CD4-positive, alpha-beta T cell treated with Interleukin-10 for 1 hour (primary cell): ENCODE data around the gene DTX1.
"Not testable (repeated sequence)": the region's sequence is repeated elsewhere in the genome, so short reads cannot be mapped to it uniquely, and the experiment has no call there.

ENCODE experiments used
- DNase-seq: peaks from one replicate; pipeline ENCODE4 v3.0.0-alpha.2; 2020

Gene DTX1

DNA sequence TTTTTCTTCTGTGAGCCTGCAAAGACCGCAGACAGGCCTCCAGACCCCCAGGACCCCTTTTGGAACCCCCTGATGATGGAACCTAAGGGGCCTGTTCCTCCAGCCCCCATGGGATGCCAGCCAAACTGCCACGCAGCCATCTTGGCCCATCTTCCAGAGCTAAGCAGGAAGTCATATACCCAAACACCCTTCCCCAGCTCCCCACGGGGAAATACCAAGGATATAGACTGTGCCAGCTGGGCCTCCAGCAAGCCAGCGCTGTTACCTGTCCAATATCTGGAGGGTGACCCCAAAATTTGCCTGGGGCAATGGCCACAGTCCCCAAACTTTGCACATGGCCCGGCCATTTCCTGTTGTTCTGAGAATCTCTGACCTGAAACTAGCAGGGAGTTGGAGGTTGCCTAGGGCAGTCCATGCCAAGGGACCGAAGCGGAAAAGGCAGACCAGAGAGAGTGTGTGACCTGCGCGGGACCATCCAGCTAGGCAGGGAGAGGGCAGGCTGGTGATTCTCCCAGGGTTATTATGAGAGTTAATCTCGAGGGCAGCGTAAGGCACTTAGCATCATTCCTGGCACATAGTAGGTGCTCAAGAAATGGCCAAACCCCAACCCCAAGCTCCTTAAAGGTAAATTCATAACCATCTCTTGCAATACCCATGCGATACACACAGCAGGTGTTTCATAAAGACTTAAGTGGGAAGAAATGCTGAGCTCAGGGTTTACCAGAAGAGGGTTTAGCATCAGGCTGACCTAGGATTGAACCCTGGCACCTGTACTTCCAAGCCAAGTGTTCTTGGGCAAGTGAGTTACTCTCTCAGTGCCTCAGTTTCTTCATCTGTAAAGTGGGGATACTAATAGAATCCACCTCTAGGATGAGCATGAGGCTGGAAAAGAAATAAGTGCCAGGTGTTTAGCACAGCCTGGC lies 81.6 kb downstream of the DTX1 start:
- no peak for DNase-seq

DNA sequence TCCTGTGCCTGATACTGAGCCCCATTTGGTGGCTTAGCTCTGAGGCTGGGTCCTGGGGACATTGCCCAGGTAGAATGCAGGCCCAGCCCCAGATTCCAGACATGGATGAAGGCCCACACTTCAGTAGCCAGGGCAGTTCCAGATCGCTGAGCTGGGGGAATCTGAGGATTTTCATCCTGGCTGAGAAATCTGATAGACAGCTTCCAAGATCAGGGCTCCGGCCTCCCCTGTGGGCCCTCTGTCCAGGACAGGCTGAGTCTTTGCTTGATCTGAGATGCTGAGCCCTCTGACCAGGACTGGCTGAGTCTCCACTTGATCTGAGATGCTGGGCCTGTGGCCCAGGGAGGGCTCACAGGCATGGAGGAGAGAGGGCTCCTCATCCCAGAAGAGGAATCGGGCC lies 82.3 kb downstream of the DTX1 start:
- no peak for DNase-seq

DNA sequence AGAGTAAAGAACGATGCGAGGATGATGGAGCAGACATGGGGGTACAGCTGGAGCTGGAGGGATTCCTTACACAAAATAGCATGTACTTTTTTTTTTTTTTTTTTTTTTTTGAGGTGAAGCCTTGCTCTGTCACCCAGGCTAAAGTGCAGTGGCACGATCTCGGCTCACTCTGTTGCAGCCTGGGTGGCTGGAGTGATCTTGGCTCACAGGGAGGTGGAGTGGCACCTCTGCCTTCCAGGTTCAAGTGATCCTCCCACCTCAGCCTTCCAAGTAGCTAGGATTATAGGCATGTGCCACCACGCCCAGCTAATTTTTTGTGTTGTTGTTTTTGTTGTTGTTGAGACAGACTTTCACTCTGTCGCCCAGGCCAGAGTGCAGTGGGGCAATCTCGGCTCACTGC lies 84.2 kb downstream of the DTX1 start:
- no peak for DNase-seq

DNA sequence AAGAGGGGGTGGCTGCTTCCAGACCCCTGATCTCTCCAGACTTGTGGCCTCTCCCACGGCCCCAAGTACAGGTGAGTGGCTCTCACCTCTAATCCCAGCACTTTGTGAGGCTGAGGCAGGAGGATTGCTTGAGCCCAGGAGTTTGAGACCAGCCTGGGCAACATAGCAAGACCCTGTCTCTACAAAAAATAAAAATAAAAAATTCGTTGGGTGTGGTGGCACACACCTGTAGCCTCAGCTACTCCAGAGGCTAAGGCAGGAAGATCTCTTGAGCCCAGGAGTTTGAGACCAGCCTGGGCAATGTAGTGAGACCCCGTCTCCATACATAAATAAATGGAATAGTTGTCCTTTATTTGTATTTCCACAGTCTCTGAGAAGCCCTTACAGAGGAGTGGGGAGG lies 85.2 kb downstream of the DTX1 start:
- DNase-seq, result not testable (repeated sequence)

DNA sequence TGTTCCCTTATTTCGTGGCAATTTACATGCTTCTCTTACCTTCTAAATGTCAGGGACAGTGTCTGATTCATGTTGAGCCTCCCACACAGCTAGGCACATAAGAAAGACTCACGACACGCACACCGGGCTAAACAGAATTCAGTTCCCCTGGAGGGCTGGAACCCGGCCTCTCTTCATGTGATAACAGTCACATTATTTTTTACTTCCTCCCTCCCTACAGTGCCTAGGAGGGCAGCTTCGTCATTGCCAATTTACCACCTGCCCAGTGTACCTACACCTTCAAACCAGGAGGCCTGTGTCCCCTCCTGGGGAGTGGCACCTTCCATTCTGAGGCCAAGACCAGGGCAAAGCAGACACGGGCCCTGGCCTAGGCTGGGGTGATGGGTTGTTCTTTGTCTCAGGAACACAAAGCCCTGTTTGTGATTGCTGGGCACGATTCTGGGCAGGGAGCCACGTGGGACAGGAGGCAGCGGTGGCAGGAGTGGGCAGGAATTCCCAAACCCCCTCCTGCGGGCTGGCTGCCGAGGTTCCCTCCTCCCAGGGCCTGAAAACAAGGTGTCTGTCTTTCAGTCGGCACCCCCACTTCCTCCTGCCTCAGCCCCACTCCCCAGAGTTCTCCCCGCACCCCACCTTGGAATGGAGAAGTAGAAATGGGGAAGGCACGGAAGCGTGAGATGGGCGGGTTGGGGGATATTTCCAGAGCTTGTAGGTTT lies 85.8 kb downstream of the DTX1 start:
- DNase-seq, result no peak

DNA sequence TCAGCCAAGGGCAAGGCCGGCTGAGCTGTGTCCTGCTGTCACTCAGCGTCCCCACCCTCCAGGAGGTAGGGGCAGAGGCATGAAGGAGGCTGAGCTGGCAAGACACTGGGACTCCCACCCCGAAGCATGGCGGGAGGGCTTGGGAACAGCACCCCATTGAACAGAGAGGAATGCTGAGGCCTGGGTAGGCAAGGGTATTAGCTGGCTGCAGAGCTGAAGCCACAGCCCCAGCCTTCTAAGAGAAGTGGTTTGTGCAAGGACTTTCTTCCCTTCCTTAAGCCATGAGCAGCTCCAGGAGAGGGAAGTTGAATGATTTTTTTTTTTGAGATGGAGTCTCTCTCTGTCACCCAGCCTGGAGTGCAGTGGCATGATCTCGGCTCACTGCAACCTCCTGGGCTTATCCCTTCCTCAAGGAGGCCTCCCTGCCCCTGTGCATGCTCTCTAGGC lies 86.4 kb downstream of the DTX1 start:
- no peak for DNase-seq

DNA sequence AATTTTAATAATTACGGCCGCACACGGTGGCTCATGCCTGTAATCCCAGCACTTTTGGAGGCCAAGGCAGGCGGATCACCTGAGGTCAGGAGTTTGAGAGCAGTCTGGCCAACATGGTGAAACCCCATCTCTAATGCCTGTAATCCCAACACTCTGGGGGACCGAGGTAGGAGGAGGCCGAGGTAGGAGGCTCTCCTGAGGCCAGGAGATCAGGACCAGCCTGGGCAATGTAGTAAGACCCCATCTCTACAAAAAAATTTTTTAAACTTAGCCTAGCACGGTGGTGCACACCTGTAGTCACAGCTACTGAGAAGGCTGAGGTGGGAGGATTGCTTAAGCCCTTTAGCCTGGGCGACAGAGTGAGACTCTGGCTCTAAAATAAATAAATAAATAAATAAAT lies 87.4 kb downstream of the DTX1 start:
- DNase-seq, result no peak

DNA sequence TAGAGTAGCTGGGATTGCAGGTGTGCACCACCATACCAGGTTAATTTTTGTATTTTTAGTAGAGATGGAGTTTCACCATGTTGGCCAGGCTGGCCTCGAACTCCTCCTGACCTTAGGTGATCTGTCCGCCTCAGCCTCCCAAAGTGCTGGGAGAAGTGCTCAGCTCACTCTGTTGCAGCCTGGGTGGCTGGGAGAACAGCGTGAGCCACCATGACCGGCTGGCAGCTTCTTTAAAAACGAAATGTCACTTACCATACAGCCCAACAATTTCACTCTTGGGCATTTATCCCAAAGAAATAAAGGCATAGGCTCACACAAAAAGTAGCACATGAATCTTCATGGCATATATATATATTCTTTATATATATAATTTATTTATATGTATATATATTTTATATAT lies 88.3 kb downstream of the DTX1 start:
- no peak for DNase-seq

DNA sequence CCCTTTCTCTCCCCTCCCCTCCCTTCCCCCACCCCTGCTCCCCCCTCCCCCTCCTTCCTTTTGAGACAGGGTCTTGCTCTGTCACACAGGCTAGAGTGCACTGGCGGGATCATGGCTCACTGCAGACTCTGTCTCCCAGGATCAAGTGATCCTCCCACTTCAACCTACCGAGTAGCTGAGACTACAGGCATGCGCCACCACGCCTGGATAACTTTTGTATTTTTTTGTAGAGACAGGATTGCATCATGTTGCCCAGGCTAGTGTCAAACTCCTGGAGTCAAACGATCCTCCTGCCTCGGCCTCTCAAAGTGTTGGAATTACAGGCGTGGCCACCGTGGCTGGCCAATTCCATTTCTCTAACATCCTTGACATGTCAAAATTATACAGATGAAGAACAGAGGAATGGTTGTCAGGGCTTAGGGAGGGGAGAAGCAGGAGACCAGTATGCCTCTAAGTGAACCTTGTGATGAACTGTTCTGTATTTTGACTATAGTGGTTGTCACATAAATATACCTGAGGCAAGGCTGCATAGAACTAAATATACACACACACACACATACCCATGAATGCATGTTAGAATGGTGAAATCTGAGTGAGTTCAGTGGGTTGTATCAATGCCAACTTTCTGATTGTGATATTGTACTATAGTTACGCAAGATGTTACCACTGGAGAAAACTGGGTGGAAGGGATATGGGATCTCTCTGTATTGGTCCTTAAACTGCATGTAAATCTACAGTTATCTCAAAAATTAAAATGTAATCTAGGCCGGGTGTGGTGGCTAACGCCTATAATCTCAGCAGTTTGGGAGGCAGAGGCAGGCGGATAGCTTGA lies 89.4 kb downstream of the DTX1 start:
- no peak for DNase-seq

DNA sequence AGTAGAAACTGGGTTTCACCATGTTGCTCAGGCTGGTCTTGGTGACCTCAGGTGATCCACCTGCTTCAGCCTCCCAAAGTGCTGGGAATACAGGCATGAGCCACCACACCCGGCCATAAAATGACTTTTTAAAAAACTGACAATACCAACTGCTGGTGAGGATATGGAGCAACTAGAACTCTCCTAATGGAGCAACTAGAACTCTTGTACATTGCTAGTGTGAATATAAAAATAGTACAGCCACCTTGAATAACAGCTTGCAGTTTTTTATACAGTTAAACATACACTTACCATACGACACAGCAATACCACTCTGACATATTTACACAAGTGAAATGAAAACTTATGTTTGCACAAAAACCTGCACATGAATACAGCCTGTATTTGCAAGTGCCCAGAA lies 90.5 kb downstream of the DTX1 start:
- no peak for DNase-seq
